ENCODE data around the gene PRRG2. TPM values are rescaled to one million over a fixed set of nuclear protein-coding genes. Genes with fewer than 3 reads are reported as not detected.

PRRG2 gene
- total RNA-seq, 1 donor: 0.43 TPM

GRCh38 chr19:49591731-49592485, 10.8 kb downstream of the PRRG2 start:
- TF ChIP-seq, protein P1, sequence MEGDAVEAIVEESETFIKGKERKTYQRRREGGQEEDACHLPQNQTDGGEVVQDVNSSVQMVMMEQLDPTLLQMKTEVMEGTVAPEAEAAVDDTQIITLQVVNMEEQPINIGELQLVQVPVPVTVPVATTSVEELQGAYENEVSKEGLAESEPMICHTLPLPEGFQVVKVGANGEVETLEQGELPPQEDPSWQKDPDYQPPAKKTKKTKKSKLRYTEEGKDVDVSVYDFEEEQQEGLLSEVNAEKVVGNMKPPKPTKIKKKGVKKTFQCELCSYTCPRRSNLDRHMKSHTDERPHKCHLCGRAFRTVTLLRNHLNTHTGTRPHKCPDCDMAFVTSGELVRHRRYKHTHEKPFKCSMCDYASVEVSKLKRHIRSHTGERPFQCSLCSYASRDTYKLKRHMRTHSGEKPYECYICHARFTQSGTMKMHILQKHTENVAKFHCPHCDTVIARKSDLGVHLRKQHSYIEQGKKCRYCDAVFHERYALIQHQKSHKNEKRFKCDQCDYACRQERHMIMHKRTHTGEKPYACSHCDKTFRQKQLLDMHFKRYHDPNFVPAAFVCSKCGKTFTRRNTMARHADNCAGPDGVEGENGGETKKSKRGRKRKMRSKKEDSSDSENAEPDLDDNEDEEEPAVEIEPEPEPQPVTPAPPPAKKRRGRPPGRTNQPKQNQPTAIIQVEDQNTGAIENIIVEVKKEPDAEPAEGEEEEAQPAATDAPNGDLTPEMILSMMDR (IDR thresholded peaks at IDR 0.05; ENCODE audit: insufficient read depth, low read depth, low read length): no peak
- peak; percentile 35 for DNase-seq (ENCODE audit: low read depth)
- peak overlapping the region; percentile 87 for H3K4me3 ChIP-seq (ENCODE audit: low read depth, low read length)

DNA sequence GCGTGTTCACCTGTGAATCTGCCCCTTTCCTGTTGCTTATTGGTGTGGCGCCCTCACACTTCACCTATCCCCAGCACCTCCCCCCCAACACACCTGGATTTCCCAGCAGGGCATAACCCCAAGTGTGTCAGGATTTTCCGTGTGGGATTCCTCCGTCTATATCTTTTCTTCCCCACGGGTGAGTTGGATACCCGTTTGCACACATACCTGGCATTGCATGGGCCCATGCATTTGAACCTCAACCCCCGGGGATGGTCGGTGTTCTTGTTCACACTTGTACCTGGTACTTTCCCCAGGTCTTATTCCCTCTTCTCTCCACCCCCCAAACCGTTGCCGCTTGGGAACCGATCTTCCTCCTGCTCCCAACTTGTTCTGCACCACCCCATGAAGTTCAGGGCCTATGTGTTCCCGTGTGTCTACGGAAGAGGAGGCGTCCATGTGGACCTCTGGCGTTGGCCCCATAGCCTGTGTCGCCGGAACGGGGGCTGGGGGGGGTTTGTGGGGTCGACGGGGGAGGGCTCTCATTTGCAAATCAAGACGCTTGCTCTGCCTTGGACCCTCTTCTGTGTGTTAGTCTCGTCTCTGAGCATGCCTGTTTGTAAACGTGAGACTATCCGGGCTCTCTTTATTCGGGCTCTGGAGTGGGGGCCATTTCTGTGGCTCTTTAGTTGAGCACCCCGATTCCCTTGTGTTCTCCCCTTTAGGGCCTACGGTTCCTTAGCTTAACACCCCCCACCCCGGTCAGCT, 11.5 kb downstream of the PRRG2 start:
- peak; percentile 18 for DNase-seq (ENCODE audit: low read depth)
- peak overlapping the region; percentile 87 for H3K4me3 ChIP-seq (ENCODE audit: low read depth, low read length)
- TF ChIP-seq, protein P1 (IDR thresholded peaks at IDR 0.05; ENCODE audit: insufficient read depth, low read depth, low read length): no peak

DNA sequence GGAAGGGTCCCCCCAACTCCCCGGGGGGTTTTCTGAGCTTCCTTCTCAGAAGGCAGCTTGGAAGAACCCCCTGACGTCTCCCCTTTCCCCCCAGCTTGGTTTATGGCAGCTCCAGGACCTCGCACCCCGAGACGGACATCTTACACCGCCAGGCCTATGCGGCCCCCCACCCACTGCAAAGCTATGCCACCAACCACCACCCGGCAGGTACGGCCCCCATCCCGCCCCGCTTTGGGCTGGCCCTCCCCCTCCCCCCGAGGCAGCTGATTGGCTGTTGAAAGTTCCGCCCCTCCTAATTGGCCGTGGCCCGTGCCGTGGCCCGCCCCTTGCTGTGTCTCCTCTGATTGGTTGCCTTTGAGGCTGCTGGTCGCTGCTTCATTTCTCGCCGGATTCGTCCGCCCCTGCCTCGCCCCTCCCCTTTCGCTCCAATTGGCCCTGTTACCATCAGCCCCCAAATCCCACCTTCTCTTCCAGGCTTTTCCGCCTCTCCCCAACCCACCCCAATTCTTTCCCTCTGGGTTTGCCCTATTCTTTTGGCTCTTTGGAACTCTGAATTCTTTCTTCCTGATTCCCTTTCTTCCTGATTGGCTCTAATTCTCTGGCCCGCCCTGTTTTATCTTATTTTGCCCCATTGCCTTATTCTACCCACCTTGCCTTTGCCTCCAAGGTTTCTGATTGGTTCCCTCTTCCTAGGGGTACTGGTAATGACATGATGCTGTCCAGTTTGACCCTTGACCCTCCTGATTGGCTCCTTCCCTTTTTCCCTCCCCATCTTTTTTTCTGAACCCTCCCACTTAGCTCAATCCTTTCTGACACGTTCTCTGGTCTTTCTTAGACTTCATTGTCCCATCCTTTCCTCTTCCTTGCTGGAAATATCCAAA, 12.4 kb downstream of the PRRG2 start:
- TF ChIP-seq, protein P1 (IDR thresholded peaks at IDR 0.05; ENCODE audit: insufficient read depth, low read depth, low read length): no peak
- DNase-seq (ENCODE audit: low read depth): peak; percentile 90
- H3K4me3 ChIP-seq (ENCODE audit: low read depth, low read length): peak overlapping the region; percentile 87

- H3K4me3 ChIP-seq (ENCODE audit: low read depth, low read length): no peak overlapping the region
- TF ChIP-seq, protein P1 (IDR thresholded peaks at IDR 0.05; ENCODE audit: insufficient read depth, low read depth, low read length): no peak
- no peak for DNase-seq (ENCODE audit: low read depth)
These were observed 13.3 kb downstream of the PRRG2 start for GRCh38 chr19:49594157-49594992.

- DNase-seq (ENCODE audit: low read depth): no peak
- H3K4me3 ChIP-seq (ENCODE audit: low read depth, low read length): no peak overlapping the region
- TF ChIP-seq, protein P1 (IDR thresholded peaks at IDR 0.05; ENCODE audit: insufficient read depth, low read depth, low read length): no peak
These were observed 14.1 kb downstream of the PRRG2 start for GRCh38 chr19:49594993-49595818.
